ENCODE measurements around the gene GTPBP8.

The GTPBP8 gene

GRCh38 chr3:112990672-112991602 lies at the start of gene GTPBP8:
TSS of gene GTPBP8 (plus strand) at chr3:112990984. CDS start at chr3:112991000, 16 bp downstream.
- DNase-seq = peak; percentile 77

GRCh38 chr3:112948346-112948838 lies 42.4 kb upstream of the GTPBP8 start:
- DNase-seq = no peak

DNA sequence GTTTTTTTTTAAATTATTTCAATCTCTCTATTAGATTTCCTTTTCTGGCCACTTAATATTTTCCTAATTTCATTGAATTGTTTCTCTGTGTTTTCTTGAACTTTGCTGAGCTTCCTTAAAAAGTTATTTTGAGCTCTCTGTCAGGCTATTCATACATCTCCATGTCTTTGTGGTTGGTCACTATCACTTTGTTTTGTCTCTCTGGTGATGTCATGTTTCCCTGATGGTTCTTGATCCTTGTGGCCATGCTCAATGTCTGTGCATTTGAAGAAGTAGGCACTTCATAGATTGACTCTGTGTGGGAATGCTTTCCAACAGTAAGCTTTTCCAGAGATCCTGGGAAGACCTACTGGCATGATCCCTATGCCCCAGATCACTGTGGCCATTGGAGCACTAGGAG lies 34.4 kb upstream of the GTPBP8 start:
- DNase-seq = no peak

DNA sequence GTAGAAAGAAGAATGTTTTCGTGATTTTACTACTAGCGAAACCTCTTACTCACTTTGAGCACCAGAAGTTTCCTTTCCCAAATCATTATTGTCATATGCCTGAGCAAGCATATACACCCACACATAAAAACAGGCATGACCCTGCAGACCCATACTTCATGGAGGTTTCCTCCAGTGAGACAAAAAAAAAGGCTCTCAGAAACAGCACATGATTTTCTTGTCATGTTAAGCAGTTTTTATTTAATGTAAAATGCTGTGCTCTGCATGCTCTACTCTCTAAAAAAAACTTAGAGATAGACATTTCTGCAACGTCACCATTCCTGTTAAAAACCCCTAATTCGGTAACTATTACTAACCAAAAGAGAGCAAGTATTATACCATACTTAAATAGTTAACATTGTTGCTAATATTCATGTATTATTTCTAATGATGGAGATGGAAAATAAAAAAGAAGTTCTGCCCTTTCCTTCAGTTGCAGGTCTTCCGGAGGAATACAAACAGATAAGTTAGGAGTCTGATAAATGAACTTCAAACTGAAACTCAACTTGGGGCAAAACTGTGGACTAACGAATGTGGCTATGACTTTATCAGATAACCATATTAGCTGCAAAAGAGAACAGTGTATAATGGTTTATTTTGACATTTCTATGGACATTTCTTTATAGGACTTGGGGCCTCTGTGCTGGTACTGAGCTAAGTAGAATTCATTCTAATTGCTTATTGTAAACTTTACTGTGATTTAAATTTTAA lies 31.8 kb upstream of the GTPBP8 start:
- DNase-seq = no peak

DNA sequence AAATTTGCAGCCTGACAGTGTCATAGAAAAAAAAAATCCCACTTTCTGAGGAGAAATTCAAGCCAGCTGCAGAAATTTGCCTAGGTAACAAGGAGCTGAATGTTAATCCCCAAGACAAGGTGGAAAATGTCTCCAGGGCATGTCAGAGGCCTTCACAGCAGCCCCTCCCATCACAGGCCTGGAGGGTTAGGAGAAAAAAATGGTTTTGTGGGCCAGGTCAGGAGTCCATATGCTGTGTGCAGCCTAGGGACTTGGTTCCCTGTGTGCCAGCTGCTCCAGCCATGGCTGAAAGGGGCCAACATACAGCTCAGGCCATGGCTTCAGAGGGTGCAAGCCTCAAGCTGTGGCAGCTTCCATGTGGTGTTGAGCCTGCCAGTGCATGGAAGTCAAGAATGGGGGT lies 27.1 kb upstream of the GTPBP8 start:
- DNase-seq = no peak

DNA sequence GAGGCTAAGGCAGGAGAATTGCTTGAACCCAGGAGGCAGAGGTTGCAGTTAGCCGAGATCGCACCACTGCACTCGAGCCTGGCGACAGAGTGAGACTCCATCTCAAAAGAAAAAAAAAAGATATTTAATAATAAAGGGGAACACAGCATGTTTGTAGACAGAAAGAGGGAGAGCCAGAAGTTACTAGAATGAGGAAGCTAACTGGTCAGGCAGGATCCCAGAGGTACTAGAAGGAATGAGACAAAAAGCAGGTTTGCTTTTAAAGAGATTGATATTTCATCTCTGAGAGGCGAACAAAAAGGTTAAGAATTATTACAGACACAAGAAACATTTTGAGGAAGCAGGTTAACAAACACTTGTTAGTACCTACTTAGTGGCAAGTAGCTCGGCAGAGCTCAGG lies 25.1 kb upstream of the GTPBP8 start:
- DNase-seq = no peak

GRCh38 chr3:112966633-112967032 lies 24.2 kb upstream of the GTPBP8 start:
- DNase-seq = no peak

GRCh38 chr3:112967425-112967824 lies 23.4 kb upstream of the GTPBP8 start:
- no peak for DNase-seq

DNA sequence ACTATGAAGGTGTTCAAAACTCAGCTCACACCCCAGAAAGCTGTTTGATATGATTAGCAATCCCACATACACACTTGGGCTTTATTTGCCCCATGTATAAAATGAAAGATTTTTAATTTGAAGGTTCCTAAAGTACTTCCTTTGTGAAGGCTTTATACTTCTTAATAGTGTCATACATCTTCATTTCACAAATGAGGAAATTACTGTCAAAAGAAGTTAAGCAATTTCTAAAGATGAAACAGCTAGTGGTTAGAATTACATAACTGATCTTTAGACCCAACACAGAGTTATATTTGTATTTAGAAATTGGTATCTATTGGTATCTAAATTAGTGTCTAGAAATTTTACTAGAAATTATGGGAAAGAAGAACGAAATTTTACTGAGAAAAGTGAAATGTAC lies 23.0 kb upstream of the GTPBP8 start:
- DNase-seq = no peak

GRCh38 chr3:112972158-112972557 lies 18.6 kb upstream of the GTPBP8 start:
- DNase-seq = no peak

DNA sequence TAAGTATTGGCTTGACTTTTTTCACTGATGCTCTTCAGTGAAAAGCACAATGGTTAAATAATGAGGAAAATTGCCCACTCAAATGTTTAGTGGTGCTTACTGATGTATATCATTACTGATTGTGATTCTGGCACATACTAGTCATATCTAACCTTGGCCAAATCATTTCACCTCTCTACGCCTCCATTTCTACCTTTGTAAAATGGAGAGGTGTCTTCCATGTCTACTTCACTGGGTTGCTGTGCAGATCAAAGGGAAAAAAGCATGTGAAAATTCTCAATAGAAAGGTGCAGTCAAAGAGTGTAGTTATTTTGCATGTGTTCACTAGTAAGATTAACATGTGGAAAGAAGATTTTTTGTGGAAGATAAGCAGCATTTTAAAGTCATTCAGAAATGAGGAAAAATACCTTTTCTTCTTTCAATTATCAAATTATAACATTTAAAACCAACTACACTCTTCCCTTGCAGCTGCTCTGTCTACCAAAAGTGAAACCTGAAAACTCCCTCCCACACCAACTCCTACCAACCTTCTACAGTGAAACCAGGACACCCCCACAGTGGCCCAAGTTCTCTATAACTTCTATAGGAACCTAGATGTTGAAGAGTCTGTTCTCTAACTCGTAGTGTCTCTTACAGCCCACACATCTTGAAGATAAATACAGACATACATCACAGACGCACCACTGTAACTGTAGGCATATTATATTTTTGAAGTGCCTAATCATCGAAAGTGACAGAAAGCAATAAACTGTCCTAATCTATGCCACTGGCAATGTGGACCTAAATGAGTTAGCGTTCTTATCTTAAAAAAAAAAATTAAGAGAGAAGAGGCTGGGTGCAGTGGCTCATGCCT lies 17.2 kb upstream of the GTPBP8 start:
- DNase-seq = no peak

DNA sequence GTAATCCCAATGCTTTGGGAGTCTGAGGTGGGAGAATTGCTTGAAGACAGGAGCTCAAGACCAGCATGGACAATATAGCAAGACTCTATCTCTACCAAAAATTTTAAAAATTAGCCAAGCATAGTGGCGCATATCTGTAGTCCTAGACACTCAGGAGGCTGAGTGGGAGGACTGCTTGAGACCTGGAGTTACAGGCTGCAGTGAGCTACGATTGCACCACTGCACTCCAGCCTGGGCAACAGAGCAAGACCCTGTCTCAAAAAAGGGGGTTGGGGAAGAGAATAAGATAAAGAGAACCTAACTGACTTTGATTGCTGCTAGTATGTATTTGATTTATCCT lies 16.6 kb upstream of the GTPBP8 start:
- no peak for DNase-seq

DNA sequence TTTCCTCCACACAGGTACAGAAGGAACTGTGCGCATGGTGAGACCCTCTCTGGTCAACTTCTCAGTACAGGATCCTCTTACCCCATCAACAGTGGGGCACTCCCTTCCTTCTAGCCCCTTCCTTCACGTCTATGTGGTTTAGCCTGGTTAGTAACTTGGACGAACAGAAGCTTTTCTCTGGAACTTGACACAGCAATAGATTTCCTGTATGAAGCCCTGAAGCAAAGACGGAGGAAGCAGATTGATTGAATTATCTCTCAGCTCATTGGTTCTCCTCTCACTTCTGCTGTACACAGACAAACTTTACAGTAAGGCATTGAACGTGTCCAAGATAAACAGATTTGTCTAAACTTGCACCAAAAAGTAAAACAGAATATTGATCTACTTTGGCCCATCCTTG lies 15.9 kb upstream of the GTPBP8 start, which contains the start of gene CD200R1:
TSS of gene CD200R1 (minus strand) at position 210 of the 400 bp plus-strand sequence. CDS start 246 bp downstream, outside the sequence.
- DNase-seq = no peak

DNA sequence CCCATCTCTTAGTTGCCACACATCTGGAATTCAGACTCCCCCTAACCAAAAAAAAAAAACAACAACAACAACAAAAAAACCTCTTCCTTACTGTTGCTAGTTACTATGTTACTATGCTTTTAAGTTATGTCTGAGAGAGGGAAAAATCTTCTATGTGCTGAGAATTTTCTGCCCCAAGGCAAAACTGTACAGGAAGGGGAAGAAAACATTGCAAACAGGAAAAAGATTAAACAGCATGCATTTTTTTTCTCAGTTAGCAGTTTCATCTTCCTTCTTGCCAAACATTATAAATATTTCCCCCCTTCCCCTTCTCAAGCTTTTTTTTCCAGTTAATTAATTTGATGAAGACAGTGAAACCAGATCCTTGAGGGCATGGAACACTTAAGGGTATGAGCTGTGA lies 14.8 kb upstream of the GTPBP8 start:
- DNase-seq = no peak

DNA sequence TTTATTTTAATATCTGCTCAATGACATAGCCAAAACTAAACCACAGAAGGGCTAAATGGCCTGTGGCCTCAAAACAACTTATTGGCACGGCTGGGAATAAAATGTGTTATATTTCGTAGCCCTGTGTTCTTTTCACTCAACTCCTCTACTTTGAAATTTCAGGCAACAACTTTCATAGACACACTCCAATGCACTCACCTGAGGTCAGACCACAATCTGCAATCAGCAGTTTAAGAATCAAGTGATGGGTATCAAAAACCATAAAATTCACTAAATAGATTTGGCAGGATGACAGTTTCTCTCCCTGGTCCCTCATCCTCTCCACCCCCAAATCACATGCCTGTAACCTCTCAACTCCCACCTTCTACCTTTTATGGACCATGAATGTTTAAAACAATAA lies 13.8 kb upstream of the GTPBP8 start:
- no peak for DNase-seq

GRCh38 chr3:112979244-112979832 lies 11.4 kb upstream of the GTPBP8 start:
- DNase-seq = no peak

GRCh38 chr3:112980080-112980479 lies 10.7 kb upstream of the GTPBP8 start:
- no peak for DNase-seq

DNA sequence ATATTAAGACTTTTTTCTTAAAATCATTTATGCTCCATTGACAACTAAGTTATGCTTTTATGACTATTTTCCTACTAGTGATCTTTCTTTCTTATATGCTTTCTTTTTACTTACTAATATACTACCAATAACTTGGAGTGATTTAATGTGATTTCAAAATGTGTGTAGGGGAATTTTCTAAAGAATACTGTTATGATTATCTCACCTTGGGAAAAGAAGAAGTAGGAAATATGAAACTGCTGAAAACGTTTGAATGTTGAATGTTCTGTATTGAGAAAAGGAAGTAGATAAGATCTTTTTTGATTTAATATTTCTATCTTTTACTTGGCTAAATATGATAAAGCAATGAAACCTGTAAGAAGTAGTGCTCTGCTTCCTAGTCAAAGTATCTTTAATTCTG lies 8.1 kb upstream of the GTPBP8 start:
- DNase-seq = no peak

- no peak for DNase-seq
Measured at GRCh38 chr3:112984485-112984884, 6.3 kb upstream of the GTPBP8 start.

GRCh38 chr3:112987710-112988334 lies 3.0 kb upstream of the GTPBP8 start:
- DNase-seq = no peak

GRCh38 chr3:112995800-112996199 lies 5.0 kb downstream of the GTPBP8 start:
- DNase-seq = no peak

DNA sequence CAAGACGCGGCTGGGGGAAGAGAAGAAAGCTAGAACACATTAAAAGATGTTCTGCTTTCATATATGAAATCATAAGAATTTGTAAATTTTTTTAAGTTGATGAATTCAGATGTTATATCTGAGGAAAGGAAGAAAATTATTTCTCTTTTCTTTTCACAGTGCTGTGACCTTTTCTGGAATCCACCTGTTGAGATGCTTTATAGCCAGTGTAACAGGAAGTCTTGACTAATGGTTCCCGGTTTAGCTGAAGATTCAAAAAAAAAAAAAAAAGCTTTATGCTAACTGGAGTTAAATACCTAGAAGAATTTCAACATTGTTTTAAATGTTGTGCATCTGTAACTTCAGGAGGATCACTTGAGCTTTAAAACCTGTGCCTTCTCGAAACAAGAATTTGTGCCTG lies 9.9 kb downstream of the GTPBP8 start:
- no peak for DNase-seq

Measured in activated effector memory CD4-positive, alpha-beta T cell treated with Interleukin-2 at 50 U/mL for 16 hours (primary cell).